Kidney epithelial cell (primary cell): ENCODE data around the gene PLCB1. TPM values are rescaled to one million over a fixed set of nuclear protein-coding genes. Genes with fewer than 3 reads are reported as not detected.

Experiments used
- DNase-seq: peaks from one replicate; pipeline ENCODE4 v3.0.0-alpha.2; 2010; ENCODE audit warnings: low read depth
- H3K27me3 ChIP-seq: 2 replicates; pipeline ENCODE4 v1.6.0; 2011; ENCODE audit warnings: low read length; ENCODE audit not compliant: control insufficient read depth, insufficient read depth
- H3K36me3 ChIP-seq: 2 replicates; pipeline ENCODE4 v1.5.1; 2011; ENCODE audit warnings: low read length; ENCODE audit not compliant: control insufficient read depth, insufficient read depth
- H3K4me3 ChIP-seq: 2 replicates; pipeline ENCODE4 v1.5.1; 2011; ENCODE audit warnings: low read depth, mild to moderate bottlenecking, control low read depth, low read length
- CTCF ChIP-seq: IDR thresholded peaks from 2 replicates; pipeline ENCODE4 v1.5.1; 2011; ENCODE audit warnings: mild to moderate bottlenecking, moderate library complexity, low read length, control low read depth, inconsistent platforms; ENCODE audit not compliant: insufficient read depth, poor library complexity, severe bottlenecking
- total RNA-seq: library from RNA; depleted of rRNA; stranded (reverse); fragments of >200 nt; gene quantifications from 2 replicates; pipeline ENCODE4 v1.2.3, GENCODE V29; 2015

PLCB1 gene
- total RNA-seq, 1 donor from 2014 or later: 5.1 TPM

DNA sequence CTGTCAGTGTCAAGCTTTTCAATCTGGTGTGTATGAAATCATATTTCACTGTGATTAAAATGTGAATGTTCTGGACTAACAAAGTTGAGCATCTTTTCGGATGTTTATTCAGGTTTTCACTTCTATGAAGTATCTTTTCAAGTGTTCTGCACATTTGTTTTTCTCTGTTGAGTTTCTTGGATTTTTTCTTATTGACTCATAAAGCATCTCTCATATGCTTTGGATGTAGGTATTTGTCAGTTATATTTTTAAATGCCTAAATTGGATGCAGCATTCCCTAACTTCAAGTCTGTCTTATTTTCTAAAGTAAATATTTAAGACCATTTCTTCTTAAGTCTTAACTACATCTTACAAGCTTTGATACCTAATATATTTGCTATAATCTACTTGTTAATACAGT, 398.0 kb downstream of the PLCB1 start:
- DNase-seq: no peak

DNA sequence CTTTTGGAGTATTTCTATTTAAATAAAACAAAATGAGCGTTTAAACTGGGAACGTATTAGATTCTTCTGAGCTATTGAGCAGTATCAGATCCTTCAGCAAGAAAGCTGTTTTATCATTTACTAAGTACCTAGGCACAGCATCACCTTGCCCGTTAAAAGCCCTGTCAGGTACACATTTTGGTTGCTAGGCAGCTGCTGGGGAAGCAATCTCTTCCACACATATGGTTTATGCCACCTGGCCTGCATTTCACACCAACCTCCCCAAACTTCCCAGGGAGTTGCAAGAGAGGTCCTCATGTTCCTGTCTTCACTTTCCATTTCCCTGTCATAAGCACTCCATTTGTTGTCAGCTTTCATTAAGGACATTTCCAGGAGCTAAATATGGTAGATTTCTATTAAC, 400.1 kb downstream of the PLCB1 start:
- no peaks in the 10 kb centered on the region for H3K27me3 ChIP-seq
- no peak for TF ChIP-seq CTCF
- no peak overlapping the region for H3K4me3 ChIP-seq
- no peaks in the 10 kb centered on the region for H3K36me3 ChIP-seq
- no peak for DNase-seq

More for the DNA sequence above, 398.0 kb downstream of the PLCB1 start:
- Histone ChIP-seq H3K27me3 (no peaks in the 10 kb centered on the region), H3K4me3 (no peak overlapping the region), H3K36me3 (no peaks in the 10 kb centered on the region)
- TF ChIP-seq CTCF: no peak

DNA sequence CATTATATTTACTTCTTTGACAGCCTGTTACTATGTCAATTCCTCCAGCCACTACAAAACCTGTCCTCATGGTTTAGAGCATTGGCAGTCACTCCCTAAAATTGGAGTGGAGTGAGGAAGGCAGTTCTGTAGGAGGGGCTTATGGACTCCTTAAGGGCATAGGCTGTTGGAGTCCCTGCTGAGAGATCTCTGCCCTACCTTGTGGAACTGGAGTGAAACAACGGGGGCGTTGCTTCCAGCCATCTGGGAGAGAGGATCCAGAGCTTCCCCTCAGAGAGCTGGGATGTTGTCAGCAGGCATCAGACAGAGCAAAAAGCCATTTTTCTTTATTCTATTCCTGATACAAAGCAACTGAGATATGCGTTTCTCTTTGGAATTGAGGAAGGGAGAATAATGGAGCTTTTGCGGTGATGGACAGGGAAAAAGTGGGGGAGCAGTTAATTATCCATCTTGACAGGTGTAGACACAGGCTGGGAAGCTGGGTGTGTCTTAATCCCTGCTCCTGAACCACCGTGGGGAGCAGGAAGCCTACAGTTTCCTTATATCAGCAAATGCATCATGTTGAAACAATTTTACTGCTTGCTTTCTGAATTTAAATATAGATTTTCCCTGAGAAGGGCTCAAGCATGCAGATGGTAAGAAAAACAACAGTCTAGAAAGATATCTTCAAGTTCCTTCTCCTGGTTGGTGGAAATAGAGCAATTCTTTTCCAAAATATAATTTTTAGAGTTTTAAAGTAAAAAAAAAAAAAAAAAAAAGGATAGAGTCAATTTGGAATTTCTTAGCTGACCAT, 402.5 kb downstream of the PLCB1 start:
- H3K4me3 ChIP-seq: no peak overlapping the region
- no peaks in the 10 kb centered on the region for H3K27me3 ChIP-seq
- no peak for DNase-seq
- no peak for TF ChIP-seq CTCF
- H3K36me3 ChIP-seq: no peaks in the 10 kb centered on the region

DNA sequence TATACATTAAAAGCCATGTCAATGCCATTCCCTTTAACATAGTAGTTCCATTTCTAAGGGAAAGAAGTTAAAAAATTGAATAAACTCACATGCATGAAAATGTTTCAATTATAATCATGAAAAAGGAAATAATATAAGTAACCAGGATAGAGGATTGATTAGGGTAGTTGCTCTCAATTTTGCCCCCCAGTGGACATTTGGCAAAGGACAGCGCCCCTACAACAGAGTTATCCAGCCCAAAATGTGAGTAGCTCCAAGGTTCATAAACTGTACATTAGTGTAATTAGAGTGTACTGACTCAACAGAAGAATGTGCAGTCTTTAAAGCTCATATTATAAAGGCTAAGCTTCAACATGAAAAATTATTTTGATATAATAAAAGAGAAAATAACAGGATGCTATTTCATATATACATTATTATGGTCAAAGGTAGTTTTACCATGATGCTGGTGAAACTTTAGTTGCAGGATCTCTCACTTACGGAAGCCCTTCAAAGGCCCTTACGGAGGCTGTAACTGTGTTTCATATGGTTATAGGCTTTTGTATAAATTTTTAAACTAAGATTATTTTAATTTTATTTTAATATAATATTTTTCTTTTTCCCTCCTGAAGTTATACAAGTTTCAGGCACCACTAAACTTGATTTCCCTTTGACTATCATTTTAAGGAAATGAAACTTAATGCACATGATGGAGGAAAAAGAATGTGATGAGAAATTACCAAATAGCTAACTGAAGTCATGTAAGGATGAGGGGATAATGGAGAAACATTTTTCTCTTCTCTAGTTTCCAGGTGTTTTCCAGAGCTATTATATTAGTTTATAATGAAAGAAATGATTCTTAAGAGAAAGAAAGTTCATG, 403.6 kb downstream of the PLCB1 start:
- peak; percentile 54 for TF ChIP-seq CTCF
- Histone ChIP-seq H3K36me3 (no peaks in the 10 kb centered on the region), H3K27me3 (no peaks in the 10 kb centered on the region), H3K4me3 (no peak overlapping the region)
- DNase-seq: no peak

- H3K36me3 ChIP-seq: no peaks in the 10 kb centered on the region
- H3K27me3 ChIP-seq: no peaks in the 10 kb centered on the region
- TF ChIP-seq CTCF: no peak
- DNase-seq: no peak
- no peak overlapping the region for H3K4me3 ChIP-seq
Measured at GRCh38 chr20:8536262-8536618, 404.2 kb downstream of the PLCB1 start.

GRCh38 chr20:8540466-8540865, 408.4 kb downstream of the PLCB1 start:
- Histone ChIP-seq H3K27me3 (no peaks in the 10 kb centered on the region), H3K36me3 (no peaks in the 10 kb centered on the region), H3K4me3 (no peak overlapping the region)
- no peak for DNase-seq
- TF ChIP-seq CTCF: no peak
